Caco-2 (cell line): ENCODE measurements around the gene PKIB. TPM values are rescaled to one million over a fixed set of nuclear protein-coding genes. Genes with fewer than 3 reads are reported as not detected.

Experiments
- BruUV-seq: library from RNA; stranded (reverse); fragments of 400-500 nt; replicated peaks from 2 replicates; lab custom pipeline; 2021; lab: Mats Ljungman, UMichigan
- CTCF ChIA-PET: fragments of 300-600 bp; sonication (Branson Sonifier 250); formaldehyde crosslinking; loops from one replicate; lab custom pipeline; 2022; ENCODE audit warnings: antibody characterized with exemption; lab: Charles Lee
- POLR2A ChIA-PET: fragments of 300-600 bp; sonication (Branson Sonifier 250); formaldehyde crosslinking; loops from one replicate; lab custom pipeline; 2022; ENCODE audit warnings: antibody characterized with exemption; lab: Charles Lee
- DNase-seq, 2 experiments: peaks; one replicate each; pipeline versions ENCODE4 v3.0.0 to v3.0.0-alpha.2; 2020 to 2022
- H3K27me3 ChIP-seq: replicated peaks from 2 replicates; pipeline ENCODE4 v1.6.0; 2011; ENCODE audit warnings: low read length; ENCODE audit not compliant: control insufficient read depth, insufficient read depth
- H3K36me3 ChIP-seq: 2 replicates; pipeline ENCODE4 v1.5.1; 2011; ENCODE audit warnings: low read length; ENCODE audit not compliant: control insufficient read depth, insufficient read depth
- H3K4me1 ChIP-seq: fragments of 250-450 bp; sonication (Bioruptor Pico); 2 replicates; pipeline ENCODE4 v1.5.1; 2020; ENCODE audit warnings: mild to moderate bottlenecking
- H3K4me3 ChIP-seq: 2 replicates; pipeline ENCODE4 v1.5.1; 2011; ENCODE audit warnings: low read depth, mild to moderate bottlenecking, control low read depth, low read length
- H3K9me3 ChIP-seq: fragments of 250-450 bp; sonication (Bioruptor Pico); 2 replicates; pipeline ENCODE4 v1.5.1; 2020; ENCODE audit warnings: mild to moderate bottlenecking, moderate library complexity
- H3K27ac Mint-ChIP-seq: one replicate; pipeline ENCODE4 v1.8.0; 2022; ENCODE audit warnings: mixed read lengths; ENCODE audit not compliant: unreplicated experiment
- H3K27me3 Mint-ChIP-seq: one replicate; pipeline ENCODE4 v1.8.0; 2022; ENCODE audit warnings: mixed read lengths; ENCODE audit not compliant: insufficient read depth, unreplicated experiment
- H3K36me3 Mint-ChIP-seq: one replicate; pipeline ENCODE4 v1.8.0; 2022; ENCODE audit warnings: mild to moderate bottlenecking, mixed read lengths; ENCODE audit not compliant: insufficient read depth, unreplicated experiment
- H3K4me1 Mint-ChIP-seq: one replicate; pipeline ENCODE4 v1.8.0; 2022; ENCODE audit warnings: low read depth, mixed read lengths; ENCODE audit not compliant: unreplicated experiment
- H3K4me3 Mint-ChIP-seq: one replicate; pipeline ENCODE4 v1.8.0; 2022; ENCODE audit warnings: mild to moderate bottlenecking, moderate library complexity, mixed read lengths; ENCODE audit not compliant: unreplicated experiment
- H3K9me3 Mint-ChIP-seq: one replicate; pipeline ENCODE4 v1.8.0; 2022; ENCODE audit warnings: mixed read lengths; ENCODE audit not compliant: unreplicated experiment
- CTCF ChIP-seq, 2 experiments: fragments of 200-600 bp in 1 of 2; IDR thresholded peaks; 1 replicate in 1 of 2; 2 replicates in 1 of 2; pipeline versions ENCODE4 v1.5.1 to v1.8.0; 2011 to 2022; ENCODE audit warnings: antibody characterized with exemption in 1 of 2, control low read depth in 1 of 2, inconsistent platforms in 1 of 2, low read depth in 1 of 2, low read length in 1 of 2, mild to moderate bottlenecking in 1 of 2, moderate library complexity in 1 of 2; ENCODE audit not compliant: insufficient read depth in 1 of 2, severe bottlenecking in 1 of 2, unreplicated experiment in 1 of 2
- intact Hi-C: fragments of 100-400 bp; cut with micrococcal nuclease; formaldehyde crosslinking; loops from one replicate; pipeline ENCODE4 v1.10.0; 2022; ENCODE audit not compliant: unreplicated experiment
- total RNA-seq: library from RNA; stranded (reverse); gene quantifications from 2 replicates; pipeline ENCODE4 v1.2.3, GENCODE V29; 2022

The PKIB gene
- total RNA-seq, 1 experiment from 2014 or later: 18.6 TPM

- no peak for TF ChIP-seq CTCF (IDR thresholded peaks at IDR 0.05; ENCODE audit: insufficient read depth in 1 of 2, low read depth in 1 of 2, low read length in 1 of 2, severe bottlenecking in 1 of 2, unreplicated experiment in 1 of 2)
- no peaks in the 10 kb centered on the region for H3K36me3 ChIP-seq
- Mint-ChIP-seq H3K9me3 (peaks cover 12% of the 10 kb centered on the region), H3K4me3 (no peak overlapping the region), H3K27me3 (no peaks in the 10 kb centered on the region), H3K27ac (no peak overlapping the region), H3K36me3 (no peaks in the 10 kb centered on the region), H3K4me1 (no peaks in the 10 kb centered on the region)
- BruUV-seq: no TSS peak
- no peak for DNase-seq
- CTCF ChIA-PET: no interaction called here
- H3K9me3 ChIP-seq: no peaks in the 10 kb centered on the region
- H3K4me1 ChIP-seq: no peaks in the 10 kb centered on the region
- H3K27me3 ChIP-seq: no peaks in the 10 kb centered on the region
- intact Hi-C loops: no loop called here
- POLR2A ChIA-PET: no interaction called here
- no peak overlapping the region for H3K4me3 ChIP-seq
Observed at GRCh38 chr6:122695188-122695587, 85.0 kb downstream of the PKIB start.

DNA sequence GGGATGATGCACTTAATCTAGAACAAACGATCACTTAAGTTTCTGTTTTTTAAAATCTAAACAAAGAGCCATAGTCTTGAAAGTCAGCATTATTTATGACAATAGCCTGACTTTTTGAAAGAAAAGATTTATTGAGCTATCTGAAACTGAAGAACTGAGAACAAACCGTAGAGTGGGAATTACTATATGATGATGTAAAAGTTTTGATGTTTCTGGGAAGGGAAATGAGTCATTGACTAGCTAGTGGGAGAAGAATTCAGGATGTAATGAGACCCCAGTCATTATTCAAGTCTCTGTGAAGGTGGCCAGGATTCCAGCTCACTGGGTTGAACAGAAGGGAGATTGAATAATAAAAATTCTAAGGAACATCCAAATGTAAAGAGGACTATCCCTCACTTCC lies 85.9 kb downstream of the PKIB start:
- DNase-seq: no peak
- ChIA-PET POLR2A (no interaction called here), CTCF (no interaction called here)
- Mint-ChIP-seq H3K9me3 (peaks cover 3% of the 10 kb centered on the region), H3K27ac (no peak overlapping the region), H3K4me3 (no peak overlapping the region), H3K4me1 (no peaks in the 10 kb centered on the region), H3K36me3 (no peaks in the 10 kb centered on the region), H3K27me3 (no peaks in the 10 kb centered on the region)
- Histone ChIP-seq H3K36me3 (no peaks in the 10 kb centered on the region), H3K4me1 (no peaks in the 10 kb centered on the region), H3K4me3 (no peak overlapping the region), H3K9me3 (no peaks in the 10 kb centered on the region), H3K27me3 (no peaks in the 10 kb centered on the region)
- no peak for TF ChIP-seq CTCF (IDR thresholded peaks at IDR 0.05; ENCODE audit: insufficient read depth in 1 of 2, low read depth in 1 of 2, low read length in 1 of 2, severe bottlenecking in 1 of 2, unreplicated experiment in 1 of 2)
- BruUV-seq: no TSS peak
- intact Hi-C loops: no loop called here

GRCh38 chr6:122696853-122697252 lies 86.6 kb downstream of the PKIB start:
- DNase-seq: no peak
- Mint-ChIP-seq H3K27ac (no peak overlapping the region), H3K27me3 (no peaks in the 10 kb centered on the region), H3K4me3 (no peak overlapping the region), H3K9me3 (no peaks in the 10 kb centered on the region), H3K36me3 (no peaks in the 10 kb centered on the region), H3K4me1 (no peaks in the 10 kb centered on the region)
- intact Hi-C loops: no loop called here
- H3K27me3 ChIP-seq: no peaks in the 10 kb centered on the region
- BruUV-seq: no TSS peak
- H3K9me3 ChIP-seq: no peaks in the 10 kb centered on the region
- POLR2A ChIA-PET: no interaction called here
- TF ChIP-seq CTCF (IDR thresholded peaks at IDR 0.05; ENCODE audit: insufficient read depth in 1 of 2, low read depth in 1 of 2, low read length in 1 of 2, severe bottlenecking in 1 of 2, unreplicated experiment in 1 of 2): no peak
- no peak overlapping the region for H3K4me3 ChIP-seq
- H3K36me3 ChIP-seq: no peaks in the 10 kb centered on the region
- no peaks in the 10 kb centered on the region for H3K4me1 ChIP-seq
- CTCF ChIA-PET: interaction anchor here (0.6 kb wide), 1 partner anchor 111 kb away, joined by 3 read pairs; no protein-coding TSS in a partner anchor
